ENCODE measurements around the gene NMNAT2.

The NMNAT2 gene

DNA sequence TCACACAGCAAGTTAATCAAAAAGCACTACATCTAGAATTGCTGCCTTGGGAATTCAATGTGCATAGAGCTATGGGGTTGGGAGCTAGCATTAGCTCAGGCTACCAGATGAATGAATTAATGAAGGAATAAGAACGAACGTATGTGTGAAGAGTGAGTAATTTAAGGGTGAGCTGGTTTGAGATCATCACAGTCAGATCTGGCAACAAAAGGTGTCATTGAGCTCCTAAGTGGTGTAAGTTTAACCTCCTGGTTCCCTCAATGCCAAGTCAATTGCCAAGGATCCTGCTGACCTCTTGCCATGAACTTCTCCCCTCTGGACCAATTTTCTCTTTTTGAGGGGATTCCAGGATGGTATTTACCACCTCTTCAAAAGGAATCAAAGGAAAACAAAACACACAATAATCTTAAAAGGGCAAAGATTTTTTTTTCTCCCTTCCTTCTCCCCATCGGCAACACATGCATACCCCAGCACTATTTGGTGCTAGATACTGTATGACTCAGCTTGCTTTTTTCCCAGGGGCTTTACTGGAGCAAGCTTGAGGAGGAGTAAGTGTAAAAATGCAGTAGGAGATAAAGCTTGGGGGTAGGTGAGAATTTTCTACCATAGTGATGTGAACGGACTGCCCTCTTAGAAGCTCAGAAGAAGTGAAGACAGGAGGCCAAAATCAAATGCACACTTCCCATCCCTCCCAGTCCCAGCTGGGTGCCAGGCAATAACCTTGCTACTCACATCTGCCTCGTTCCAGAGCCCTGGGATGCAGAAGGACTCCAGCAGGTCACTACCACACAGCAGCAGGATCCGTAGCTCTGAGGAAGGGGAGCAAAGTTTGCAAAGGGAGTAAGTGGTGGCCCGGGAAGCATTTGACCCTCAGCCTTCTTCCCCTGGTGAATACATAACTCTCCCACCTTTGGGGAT lies 140.1 kb downstream of the NMNAT2 start:
- TF ChIP-seq NFIC (IDR thresholded peaks at IDR 0.05) (no peak), EP300 (IDR thresholded peaks at IDR 0.05; ENCODE audit: borderline replicate concordance) (no peak), YY1 (IDR thresholded peaks at IDR 0.05; ENCODE audit: low read depth) (no peak), TAF1 (IDR thresholded peaks at IDR 0.05; ENCODE audit: low read depth) (no peak), ZBTB7A (IDR thresholded peaks at IDR 0.05; ENCODE audit: low read depth) (no peak), CEBPB (IDR thresholded peaks at IDR 0.05) (no peak), RAD21 (IDR thresholded peaks at IDR 0.05; ENCODE audit: low read depth) (no peak), CREB1 (IDR thresholded peaks at IDR 0.05; ENCODE audit: low read depth) (no peak), EGR1 (IDR thresholded peaks at IDR 0.05) (no peak), TEAD4 (IDR thresholded peaks at IDR 0.05) (no peak), FOXM1 (IDR thresholded peaks at IDR 0.05; ENCODE audit: borderline replicate concordance, low read depth) (no peak), TCF12 (IDR thresholded peaks at IDR 0.05; ENCODE audit: low read depth) (no peak)
- TF ChIP-seq, protein P1, sequence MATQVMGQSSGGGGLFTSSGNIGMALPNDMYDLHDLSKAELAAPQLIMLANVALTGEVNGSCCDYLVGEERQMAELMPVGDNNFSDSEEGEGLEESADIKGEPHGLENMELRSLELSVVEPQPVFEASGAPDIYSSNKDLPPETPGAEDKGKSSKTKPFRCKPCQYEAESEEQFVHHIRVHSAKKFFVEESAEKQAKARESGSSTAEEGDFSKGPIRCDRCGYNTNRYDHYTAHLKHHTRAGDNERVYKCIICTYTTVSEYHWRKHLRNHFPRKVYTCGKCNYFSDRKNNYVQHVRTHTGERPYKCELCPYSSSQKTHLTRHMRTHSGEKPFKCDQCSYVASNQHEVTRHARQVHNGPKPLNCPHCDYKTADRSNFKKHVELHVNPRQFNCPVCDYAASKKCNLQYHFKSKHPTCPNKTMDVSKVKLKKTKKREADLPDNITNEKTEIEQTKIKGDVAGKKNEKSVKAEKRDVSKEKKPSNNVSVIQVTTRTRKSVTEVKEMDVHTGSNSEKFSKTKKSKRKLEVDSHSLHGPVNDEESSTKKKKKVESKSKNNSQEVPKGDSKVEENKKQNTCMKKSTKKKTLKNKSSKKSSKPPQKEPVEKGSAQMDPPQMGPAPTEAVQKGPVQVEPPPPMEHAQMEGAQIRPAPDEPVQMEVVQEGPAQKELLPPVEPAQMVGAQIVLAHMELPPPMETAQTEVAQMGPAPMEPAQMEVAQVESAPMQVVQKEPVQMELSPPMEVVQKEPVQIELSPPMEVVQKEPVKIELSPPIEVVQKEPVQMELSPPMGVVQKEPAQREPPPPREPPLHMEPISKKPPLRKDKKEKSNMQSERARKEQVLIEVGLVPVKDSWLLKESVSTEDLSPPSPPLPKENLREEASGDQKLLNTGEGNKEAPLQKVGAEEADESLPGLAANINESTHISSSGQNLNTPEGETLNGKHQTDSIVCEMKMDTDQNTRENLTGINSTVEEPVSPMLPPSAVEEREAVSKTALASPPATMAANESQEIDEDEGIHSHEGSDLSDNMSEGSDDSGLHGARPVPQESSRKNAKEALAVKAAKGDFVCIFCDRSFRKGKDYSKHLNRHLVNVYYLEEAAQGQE (IDR thresholded peaks at IDR 0.05; ENCODE audit: low read depth), result no peak
- TF ChIP-seq, protein P2, sequence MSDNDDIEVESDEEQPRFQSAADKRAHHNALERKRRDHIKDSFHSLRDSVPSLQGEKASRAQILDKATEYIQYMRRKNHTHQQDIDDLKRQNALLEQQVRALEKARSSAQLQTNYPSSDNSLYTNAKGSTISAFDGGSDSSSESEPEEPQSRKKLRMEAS (IDR thresholded peaks at IDR 0.05), result no peak
- TF ChIP-seq, protein P3, sequence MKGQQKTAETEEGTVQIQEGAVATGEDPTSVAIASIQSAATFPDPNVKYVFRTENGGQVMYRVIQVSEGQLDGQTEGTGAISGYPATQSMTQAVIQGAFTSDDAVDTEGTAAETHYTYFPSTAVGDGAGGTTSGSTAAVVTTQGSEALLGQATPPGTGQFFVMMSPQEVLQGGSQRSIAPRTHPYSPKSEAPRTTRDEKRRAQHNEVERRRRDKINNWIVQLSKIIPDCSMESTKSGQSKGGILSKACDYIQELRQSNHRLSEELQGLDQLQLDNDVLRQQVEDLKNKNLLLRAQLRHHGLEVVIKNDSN (IDR thresholded peaks at IDR 0.05), result no peak

DNA sequence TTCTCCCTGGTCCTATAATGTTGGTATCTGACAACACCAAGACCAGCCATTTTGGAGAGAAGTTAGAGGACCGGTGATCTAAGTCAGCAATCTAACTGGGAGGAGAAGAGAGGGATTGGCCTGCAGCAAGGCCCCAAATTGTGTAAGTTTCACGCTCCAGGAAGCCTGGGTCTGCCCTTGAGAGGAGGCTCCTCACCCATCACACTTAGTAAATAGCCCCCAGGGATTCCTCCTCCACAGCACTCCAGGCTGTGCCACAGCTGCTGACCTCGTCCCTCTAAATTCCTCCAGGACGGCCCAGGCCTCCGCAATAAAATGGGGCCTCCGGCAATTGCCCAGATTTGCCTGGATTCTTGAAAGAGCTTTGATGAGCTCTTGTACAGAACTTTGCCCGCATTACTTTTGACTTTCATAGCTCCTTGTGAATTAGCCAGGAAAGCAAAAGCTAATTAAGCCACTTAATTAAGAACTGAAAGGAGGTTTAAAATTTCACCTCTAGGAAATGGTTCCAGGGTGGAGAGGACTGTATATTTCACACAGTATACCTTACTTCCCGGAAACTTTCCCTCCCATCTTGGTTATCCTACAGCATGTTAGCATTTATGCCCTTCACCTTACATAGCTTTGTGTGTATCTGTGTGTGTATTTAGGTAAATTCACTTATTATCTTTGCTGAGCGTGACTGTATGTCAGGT lies 141.6 kb downstream of the NMNAT2 start:
- TF ChIP-seq ZBTB7A (IDR thresholded peaks at IDR 0.05; ENCODE audit: low read depth) (no peak), YY1 (IDR thresholded peaks at IDR 0.05; ENCODE audit: low read depth) (no peak), TCF12 (IDR thresholded peaks at IDR 0.05; ENCODE audit: low read depth) (no peak), RAD21 (IDR thresholded peaks at IDR 0.05; ENCODE audit: low read depth) (no peak), NFIC (IDR thresholded peaks at IDR 0.05) (no peak), CREB1 (IDR thresholded peaks at IDR 0.05; ENCODE audit: low read depth) (no peak)
- TF ChIP-seq, protein P3 (IDR thresholded peaks at IDR 0.05), result no peak
- TF ChIP-seq, protein P2 (IDR thresholded peaks at IDR 0.05), result no peak

DNA sequence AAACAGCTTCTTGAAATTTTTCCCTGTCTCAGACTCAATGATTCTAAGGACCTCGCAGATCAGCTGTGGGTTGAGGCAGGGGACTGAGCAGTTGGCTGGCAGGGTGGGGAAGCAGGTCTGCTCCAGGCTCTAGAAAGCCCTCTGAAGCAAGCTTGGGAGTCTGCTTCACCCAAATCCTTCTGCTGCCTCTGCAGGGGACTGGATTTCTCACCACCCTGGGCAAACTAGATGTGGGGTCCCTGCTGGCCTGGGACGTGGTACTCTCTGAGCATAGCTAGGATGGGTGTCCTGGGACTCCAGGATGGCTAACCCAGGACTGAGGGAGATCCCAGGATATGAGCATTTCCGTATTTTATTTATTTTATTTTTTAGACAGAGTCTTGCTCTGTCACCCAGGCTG lies 142.9 kb downstream of the NMNAT2 start:
- TF ChIP-seq, protein P3 (IDR thresholded peaks at IDR 0.05), result no peak
- TF ChIP-seq CREB1 (IDR thresholded peaks at IDR 0.05; ENCODE audit: low read depth) (no peak), YY1 (IDR thresholded peaks at IDR 0.05; ENCODE audit: low read depth) (no peak), CEBPB (IDR thresholded peaks at IDR 0.05) (no peak), ZBTB7A (IDR thresholded peaks at IDR 0.05; ENCODE audit: low read depth) (no peak), EGR1 (IDR thresholded peaks at IDR 0.05) (no peak), TAF1 (IDR thresholded peaks at IDR 0.05; ENCODE audit: low read depth) (no peak), TEAD4 (IDR thresholded peaks at IDR 0.05) (no peak), RAD21 (IDR thresholded peaks at IDR 0.05; ENCODE audit: low read depth) (no peak), EP300 (IDR thresholded peaks at IDR 0.05; ENCODE audit: borderline replicate concordance) (no peak)
- TF ChIP-seq, protein P2 (IDR thresholded peaks at IDR 0.05), result no peak
- TF ChIP-seq, protein P1 (IDR thresholded peaks at IDR 0.05; ENCODE audit: low read depth), result no peak

DNA sequence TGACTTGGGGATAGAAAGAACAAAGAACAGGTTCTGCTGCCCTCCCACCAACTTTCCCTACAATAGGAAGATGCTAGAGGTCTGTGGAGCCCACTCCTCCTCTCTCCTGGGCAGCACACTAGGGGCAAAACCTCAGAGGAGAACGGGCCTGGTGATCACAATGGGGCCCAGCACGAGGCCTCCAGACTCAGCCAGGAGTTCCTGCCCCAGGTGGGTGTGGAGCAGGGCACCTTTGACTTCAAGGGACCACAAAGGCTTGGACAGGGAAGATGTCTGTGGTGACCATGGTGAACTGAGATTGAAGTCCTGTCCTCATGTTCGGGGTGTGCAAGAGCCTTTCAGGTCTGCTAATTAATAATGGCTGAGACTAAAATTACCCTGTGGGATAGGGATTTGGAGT lies 143.3 kb downstream of the NMNAT2 start:
- TF ChIP-seq FOXM1 (IDR thresholded peaks at IDR 0.05; ENCODE audit: borderline replicate concordance, low read depth) (no peak), CREB1 (IDR thresholded peaks at IDR 0.05; ENCODE audit: low read depth) (no peak), ZBTB7A (IDR thresholded peaks at IDR 0.05; ENCODE audit: low read depth) (no peak), TAF1 (IDR thresholded peaks at IDR 0.05; ENCODE audit: low read depth) (no peak), RAD21 (IDR thresholded peaks at IDR 0.05; ENCODE audit: low read depth) (no peak), YY1 (IDR thresholded peaks at IDR 0.05; ENCODE audit: low read depth) (no peak), CEBPB (IDR thresholded peaks at IDR 0.05) (no peak), TCF12 (IDR thresholded peaks at IDR 0.05; ENCODE audit: low read depth) (no peak), EGR1 (IDR thresholded peaks at IDR 0.05) (no peak), NFIC (IDR thresholded peaks at IDR 0.05) (no peak), EP300 (IDR thresholded peaks at IDR 0.05; ENCODE audit: borderline replicate concordance) (no peak)
- TF ChIP-seq, protein P2 (IDR thresholded peaks at IDR 0.05), result no peak
- TF ChIP-seq, protein P1 (IDR thresholded peaks at IDR 0.05; ENCODE audit: low read depth), result no peak

All from Ishikawa (cell line).